AG04450 (cell line): ENCODE data around the gene CLDN19. TPM values are rescaled to one million over a fixed set of nuclear protein-coding genes. Genes with fewer than 3 reads are reported as not detected.

Source experiments
- CTCF ChIA-PET: fragments of 300-600, 350-600 bp; formaldehyde crosslinking; extraction: SDS; loops from one replicate; lab custom pipeline; 2022; ENCODE audit warnings: antibody characterized with exemption, inconsistent platforms; lab: Charles Lee
- POLR2A ChIA-PET: fragments of 350-600 bp; formaldehyde crosslinking; extraction: SDS; loops from one replicate; lab custom pipeline; 2021; ENCODE audit warnings: antibody characterized with exemption, inconsistent platforms; lab: Yijun Ruan, JAX
- DNase-seq: peaks from one replicate; pipeline ENCODE4 v3.0.0-alpha.2; 2011; ENCODE audit warnings: low read depth, low spot score
- H3K27ac ChIP-seq: one replicate; pipeline ENCODE4 v1.5.1; 2012; ENCODE audit warnings: low read depth, low read length, control low read depth
- H3K27me3 ChIP-seq: one replicate; pipeline ENCODE4 v1.6.0; 2012; ENCODE audit warnings: low read length; ENCODE audit not compliant: control insufficient read depth, insufficient read depth
- H3K4me3 ChIP-seq: 2 replicates; pipeline ENCODE4 v1.5.1; 2011; ENCODE audit warnings: mild to moderate bottlenecking, low read depth, low read length, control low read depth
- H3K9me3 ChIP-seq: 2 replicates; pipeline ENCODE4 v1.5.1; 2012; ENCODE audit warnings: low read length; ENCODE audit not compliant: control insufficient read depth, insufficient read depth
- polyA plus RNA-seq: library from polyadenylated mRNA; depleted of rRNA; stranded (reverse); fragments of >200 nt; gene quantifications from 2 replicates; pipeline ENCODE4 v1.2.3, GENCODE V29; 2011
- TF ChIP-seq, protein P1 (sequence below): IDR thresholded peaks from 2 replicates; pipeline ENCODE4 v1.5.1; 2011; ENCODE audit warnings: low read depth, low read length, control low read depth, inconsistent platforms

The CLDN19 gene
- polyA plus RNA-seq, 1 experiment: not detected

DNA sequence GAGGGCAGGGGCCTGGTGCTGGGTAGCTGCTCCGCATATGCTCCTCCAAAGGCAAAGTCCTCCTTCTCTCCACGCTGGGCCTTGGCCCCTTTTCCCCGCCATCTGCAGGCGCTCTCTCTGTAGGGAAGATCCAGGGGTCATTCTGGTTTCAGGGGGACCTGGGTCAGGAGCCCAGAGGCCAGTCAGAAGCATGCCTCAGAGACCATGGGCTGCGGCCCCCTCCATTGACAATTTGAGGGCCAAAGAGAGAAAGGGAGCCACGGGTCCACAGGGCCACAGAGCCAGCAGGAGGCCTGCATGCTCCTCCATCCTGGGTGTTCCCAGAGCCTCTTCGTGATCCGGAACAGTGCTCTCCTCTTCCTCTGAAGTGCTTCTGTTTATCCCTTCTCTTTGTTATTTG lies 2.1 kb upstream of the CLDN19 start:
- POLR2A ChIA-PET: interaction anchor here (1.3 kb wide), 1 partner anchor 60 kb away, joined by 5 read pairs; the partner anchor contains the start of gene YBX1
- DNase-seq: no peak

DNA sequence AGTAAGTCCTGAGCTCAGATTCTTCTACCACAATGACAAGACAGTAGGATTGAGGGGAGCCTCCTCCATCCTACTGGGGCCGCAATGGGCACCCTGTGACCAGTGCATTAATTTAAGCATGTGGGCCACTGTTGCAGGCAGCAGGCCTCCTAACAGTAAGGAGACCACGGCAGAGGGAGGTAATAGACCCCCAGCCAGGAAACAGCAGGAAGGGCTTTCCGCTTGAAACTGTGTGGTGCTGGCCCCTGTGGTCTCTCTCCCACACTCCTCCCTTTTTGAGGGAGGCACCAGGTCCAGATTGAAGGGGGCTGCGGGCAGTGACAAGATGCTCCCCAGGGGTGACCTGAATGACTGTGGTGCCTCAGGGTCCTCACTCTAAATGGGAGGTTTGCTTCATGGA lies 1.7 kb upstream of the CLDN19 start:
- peaks cover 6% of the 10 kb centered on the region for H3K27me3 ChIP-seq
- ChIA-PET CTCF (no interaction called here), POLR2A (interaction anchor here (1.3 kb wide), 1 partner anchor 60 kb away, joined by 5 read pairs; the partner anchor contains the start of gene YBX1)
- no peak overlapping the region for H3K4me3 ChIP-seq
- H3K27ac ChIP-seq: no peak overlapping the region
- no peak for DNase-seq
- TF ChIP-seq, protein P1, sequence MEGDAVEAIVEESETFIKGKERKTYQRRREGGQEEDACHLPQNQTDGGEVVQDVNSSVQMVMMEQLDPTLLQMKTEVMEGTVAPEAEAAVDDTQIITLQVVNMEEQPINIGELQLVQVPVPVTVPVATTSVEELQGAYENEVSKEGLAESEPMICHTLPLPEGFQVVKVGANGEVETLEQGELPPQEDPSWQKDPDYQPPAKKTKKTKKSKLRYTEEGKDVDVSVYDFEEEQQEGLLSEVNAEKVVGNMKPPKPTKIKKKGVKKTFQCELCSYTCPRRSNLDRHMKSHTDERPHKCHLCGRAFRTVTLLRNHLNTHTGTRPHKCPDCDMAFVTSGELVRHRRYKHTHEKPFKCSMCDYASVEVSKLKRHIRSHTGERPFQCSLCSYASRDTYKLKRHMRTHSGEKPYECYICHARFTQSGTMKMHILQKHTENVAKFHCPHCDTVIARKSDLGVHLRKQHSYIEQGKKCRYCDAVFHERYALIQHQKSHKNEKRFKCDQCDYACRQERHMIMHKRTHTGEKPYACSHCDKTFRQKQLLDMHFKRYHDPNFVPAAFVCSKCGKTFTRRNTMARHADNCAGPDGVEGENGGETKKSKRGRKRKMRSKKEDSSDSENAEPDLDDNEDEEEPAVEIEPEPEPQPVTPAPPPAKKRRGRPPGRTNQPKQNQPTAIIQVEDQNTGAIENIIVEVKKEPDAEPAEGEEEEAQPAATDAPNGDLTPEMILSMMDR: no peak
- H3K9me3 ChIP-seq: no peaks in the 10 kb centered on the region

More for the DNA sequence above, 2.1 kb upstream of the CLDN19 start:
- Histone ChIP-seq H3K27me3 (peaks cover 6% of the 10 kb centered on the region), H3K4me3 (no peak overlapping the region), H3K9me3 (no peaks in the 10 kb centered on the region), H3K27ac (no peak overlapping the region)
- TF ChIP-seq, protein P1: no peak
- CTCF ChIA-PET: interaction anchor here (1.3 kb wide), 1 partner anchor 11 kb away, joined by 4 read pairs; no protein-coding TSS in a partner anchor

DNA sequence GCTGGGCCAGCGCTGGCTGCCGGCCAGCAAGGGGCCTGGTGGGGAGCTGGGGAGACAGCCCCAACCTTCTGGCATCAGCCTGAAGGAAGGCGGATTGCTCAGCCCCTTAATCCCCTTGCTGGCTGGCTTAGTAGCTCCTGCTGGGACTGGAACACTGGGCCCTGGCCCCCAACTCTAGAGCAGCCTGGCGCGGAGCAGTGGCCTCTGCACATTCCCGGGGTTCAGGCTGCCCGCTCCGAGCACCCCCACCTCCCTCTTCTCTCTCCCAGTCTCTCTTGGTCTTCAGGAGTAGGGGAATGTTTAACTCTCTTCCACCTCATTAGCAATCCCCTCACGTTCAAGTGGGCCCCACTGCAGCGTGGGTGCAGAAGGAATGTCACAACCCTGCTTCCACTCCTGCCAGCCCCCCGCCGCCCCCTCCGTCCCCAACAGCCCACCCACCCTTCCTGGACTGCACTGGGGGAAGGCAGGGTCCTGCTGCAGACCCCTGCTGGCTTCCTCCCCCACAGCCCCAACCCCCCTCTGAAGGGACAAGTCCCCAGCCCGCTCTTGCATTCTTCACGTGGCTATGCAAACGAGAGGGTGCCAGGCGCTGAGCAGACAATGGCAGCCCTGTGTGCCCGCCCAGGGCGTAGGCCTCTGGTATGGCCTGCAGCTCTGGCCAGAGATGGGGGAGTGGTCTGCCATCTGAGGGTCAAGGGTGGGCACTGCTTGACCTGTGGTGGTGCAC lies 980 bp upstream of the CLDN19 start:
- H3K27ac ChIP-seq: no peak overlapping the region
- no peak overlapping the region for H3K4me3 ChIP-seq
- no peaks in the 10 kb centered on the region; the same call in 1 of the 2 replicates for H3K9me3 ChIP-seq
- TF ChIP-seq, protein P1: no peak
- ChIA-PET CTCF (no interaction called here), POLR2A (no interaction called here)
- peaks cover 6% of the 10 kb centered on the region for H3K27me3 ChIP-seq
- DNase-seq: no peak

DNA sequence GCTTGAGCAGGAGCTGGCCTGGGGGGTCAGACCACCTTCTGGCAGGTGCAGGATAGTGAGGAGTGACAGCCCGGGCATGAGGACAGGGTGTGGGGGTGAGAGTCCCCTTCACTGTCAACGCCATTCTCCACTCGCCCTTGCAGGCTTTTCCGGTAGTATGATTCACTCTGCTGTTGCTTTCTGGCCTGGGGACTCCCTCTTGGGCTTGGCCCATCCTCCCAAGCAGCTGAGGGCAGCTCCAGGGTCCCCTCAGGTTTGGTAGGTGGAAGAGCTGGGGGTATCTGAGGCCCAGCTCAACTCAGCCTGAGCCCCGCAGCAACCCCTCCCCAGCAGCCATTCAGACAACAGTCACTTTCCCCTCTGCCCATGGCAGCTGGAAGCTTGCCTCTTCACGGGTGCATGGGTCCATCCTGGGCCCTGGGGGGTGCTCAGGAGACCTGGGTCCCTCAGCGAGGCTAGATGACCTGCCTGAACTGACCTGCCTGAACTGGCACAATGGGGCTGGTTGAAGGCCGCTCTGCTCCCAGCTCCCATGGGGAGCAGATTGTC lies 1.3 kb downstream of the CLDN19 start:
- ChIA-PET CTCF (no interaction called here), POLR2A (interaction anchor here (1.8 kb wide), 1 partner anchor 57 kb away, joined by 5 read pairs; the partner anchor contains the start of gene YBX1)
- H3K9me3 ChIP-seq: no peaks in the 10 kb centered on the region; the same call in 1 of the 2 replicates
- no peak overlapping the region for H3K27ac ChIP-seq
- TF ChIP-seq, protein P1: no peak
- peaks cover 6% of the 10 kb centered on the region for H3K27me3 ChIP-seq
- H3K4me3 ChIP-seq: no peak overlapping the region
- DNase-seq: no peak
